Neural progenitor cell (in vitro differentiated cells): Measurements from ENCODE around the gene RMI2.

Source experiments
- EZH2phosphoT487 ChIP-seq: fragments of 200-600 bp; sonication (generic); IDR thresholded peaks from 2 replicates; pipeline ENCODE4 v1.6.1; 2017; ENCODE audit warnings: antibody characterized with exemption
- TF ChIP-seq, protein P1 (sequence below): fragments of 200-600 bp; sonication (generic); IDR thresholded peaks from 2 replicates; pipeline ENCODE4 v1.5.1; 2017; ENCODE audit warnings: antibody characterized with exemption, mild to moderate bottlenecking

- TF ChIP-seq, protein P1, sequence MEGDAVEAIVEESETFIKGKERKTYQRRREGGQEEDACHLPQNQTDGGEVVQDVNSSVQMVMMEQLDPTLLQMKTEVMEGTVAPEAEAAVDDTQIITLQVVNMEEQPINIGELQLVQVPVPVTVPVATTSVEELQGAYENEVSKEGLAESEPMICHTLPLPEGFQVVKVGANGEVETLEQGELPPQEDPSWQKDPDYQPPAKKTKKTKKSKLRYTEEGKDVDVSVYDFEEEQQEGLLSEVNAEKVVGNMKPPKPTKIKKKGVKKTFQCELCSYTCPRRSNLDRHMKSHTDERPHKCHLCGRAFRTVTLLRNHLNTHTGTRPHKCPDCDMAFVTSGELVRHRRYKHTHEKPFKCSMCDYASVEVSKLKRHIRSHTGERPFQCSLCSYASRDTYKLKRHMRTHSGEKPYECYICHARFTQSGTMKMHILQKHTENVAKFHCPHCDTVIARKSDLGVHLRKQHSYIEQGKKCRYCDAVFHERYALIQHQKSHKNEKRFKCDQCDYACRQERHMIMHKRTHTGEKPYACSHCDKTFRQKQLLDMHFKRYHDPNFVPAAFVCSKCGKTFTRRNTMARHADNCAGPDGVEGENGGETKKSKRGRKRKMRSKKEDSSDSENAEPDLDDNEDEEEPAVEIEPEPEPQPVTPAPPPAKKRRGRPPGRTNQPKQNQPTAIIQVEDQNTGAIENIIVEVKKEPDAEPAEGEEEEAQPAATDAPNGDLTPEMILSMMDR, result no peak
- TF ChIP-seq EZH2phosphoT487, result no peak
Observed at GRCh38 chr16:11329891-11330290, 15.4 kb upstream of the RMI2 start.
